ENCODE measurements around the gene USP26.

DNA sequence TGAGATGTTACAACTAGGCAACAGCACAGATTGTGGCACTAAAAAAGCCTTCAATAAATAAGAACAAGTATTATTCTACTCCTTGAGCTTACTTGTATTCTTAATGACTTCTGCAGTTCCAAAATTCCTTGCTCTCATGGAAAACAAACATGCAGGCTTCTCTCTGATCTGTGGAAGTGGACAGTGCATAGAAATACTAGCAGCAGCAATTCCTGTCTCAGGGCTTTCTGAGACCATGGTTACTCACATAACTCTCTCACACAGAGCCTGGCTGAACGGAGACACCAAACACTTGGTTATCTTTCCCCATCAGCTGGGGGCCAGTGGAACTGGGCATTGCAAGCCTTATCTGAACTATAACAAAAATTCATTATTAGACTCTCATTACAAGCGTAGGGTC lies 106.1 kb downstream of the USP26 start:
- TF ChIP-seq POLR2A (IDR thresholded peaks at IDR 0.05; ENCODE audit: low read depth, low read length) (no peak), POLR2AphosphoS5 (IDR thresholded peaks at IDR 0.05; ENCODE audit: low read depth, low read length) (no peak), TAF1 (IDR thresholded peaks at IDR 0.05; ENCODE audit: borderline replicate concordance, low read depth, low read length) (no peak)
